GM18951 (cell line): ENCODE data around the gene SH3TC1.

ENCODE experiments used
- POLR2A ChIP-seq: IDR thresholded peaks from 4 replicates; pipeline ENCODE4 v1.6.1; 2011; ENCODE audit warnings: mild to moderate bottlenecking; ENCODE audit not compliant: insufficient read length, insufficient read depth; ENCODE audit errors: extremely low read depth
- in situ Hi-C: fragments of 300-500 bp; cut with MboI; formaldehyde crosslinking; loops from one replicate; pipeline ENCODE4 v1.12.0; 2022; ENCODE audit warnings: low sequenced_read_pairs, mixed read lengths, inconsistent platforms; ENCODE audit not compliant: unreplicated experiment

SH3TC1 gene

DNA sequence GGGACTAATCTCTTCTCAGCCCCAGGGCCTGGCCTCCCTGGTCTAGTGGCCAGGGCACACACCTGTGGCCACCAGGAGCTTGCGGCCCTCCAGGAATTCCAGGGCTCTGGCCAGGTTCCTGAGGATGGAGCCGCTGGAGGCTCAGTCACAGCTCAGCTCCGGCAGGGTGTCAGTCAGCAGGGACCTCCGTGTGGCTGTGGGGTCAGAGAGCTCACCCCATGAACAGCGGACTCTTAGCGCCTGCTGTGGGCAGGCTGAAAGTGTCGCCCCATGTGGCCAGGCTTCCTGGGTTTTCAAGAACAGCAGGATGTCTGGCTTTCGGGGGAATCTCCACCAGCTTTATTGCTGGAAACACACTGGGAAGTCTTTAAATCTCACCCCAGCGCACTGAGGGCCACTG lies 19.3 kb upstream of the SH3TC1 start:
- no peak for TF ChIP-seq POLR2A
- in situ Hi-C loops: no loop called here

- in situ Hi-C loops: no loop called here
- TF ChIP-seq POLR2A: no peak
Measured at GRCh38 chr4:8180310-8181093, 18.6 kb upstream of the SH3TC1 start.

DNA sequence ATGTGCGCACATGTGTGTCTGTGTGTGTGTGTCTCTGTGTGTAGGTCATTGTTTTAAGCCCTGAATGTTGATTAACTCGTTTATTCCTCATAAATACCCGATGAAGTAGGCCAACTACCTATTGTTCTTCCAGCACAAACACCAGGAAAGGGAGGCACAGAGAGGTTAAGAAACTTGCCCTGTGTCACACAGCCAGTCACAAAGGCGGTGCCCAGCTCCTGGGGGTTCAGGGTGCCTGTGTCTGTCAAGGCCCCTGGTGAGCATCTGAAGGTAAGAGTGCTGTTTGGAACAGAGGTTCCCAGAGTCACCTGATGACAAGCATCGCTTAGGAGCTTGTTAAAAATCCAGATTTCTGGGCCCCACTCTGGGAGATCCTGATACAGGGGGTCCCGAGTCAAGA lies 18.0 kb upstream of the SH3TC1 start:
- TF ChIP-seq POLR2A: no peak
- in situ Hi-C loops: no loop called here

DNA sequence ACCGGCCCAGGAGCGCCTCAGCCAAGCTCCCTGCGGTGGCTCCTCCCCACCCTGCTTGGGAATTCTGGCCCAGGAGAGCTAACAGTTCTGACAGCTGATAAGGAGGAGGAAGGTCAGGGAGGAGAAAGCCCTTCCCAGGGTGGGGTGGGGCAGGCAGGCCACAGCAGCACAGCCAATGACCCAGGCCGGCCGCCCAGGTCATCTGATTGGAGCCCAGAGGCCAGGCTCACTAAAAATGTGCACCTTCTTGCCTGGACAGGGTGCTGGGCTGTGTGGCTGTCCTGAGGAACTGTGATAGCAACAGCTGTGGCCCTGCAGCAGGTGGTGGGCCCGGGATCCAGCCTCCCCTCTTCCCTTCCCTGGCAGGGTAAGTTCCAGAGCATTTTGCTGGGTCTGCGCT lies 17.2 kb upstream of the SH3TC1 start:
- TF ChIP-seq POLR2A: no peak
- in situ Hi-C loops: no loop called here

GRCh38 chr4:8182294-8182693 lies 16.8 kb upstream of the SH3TC1 start:
- in situ Hi-C loops: no loop called here
- TF ChIP-seq POLR2A: no peak

- in situ Hi-C loops: no loop called here
- no peak for TF ChIP-seq POLR2A
Measured at GRCh38 chr4:8182858-8183725, 16.0 kb upstream of the SH3TC1 start.

DNA sequence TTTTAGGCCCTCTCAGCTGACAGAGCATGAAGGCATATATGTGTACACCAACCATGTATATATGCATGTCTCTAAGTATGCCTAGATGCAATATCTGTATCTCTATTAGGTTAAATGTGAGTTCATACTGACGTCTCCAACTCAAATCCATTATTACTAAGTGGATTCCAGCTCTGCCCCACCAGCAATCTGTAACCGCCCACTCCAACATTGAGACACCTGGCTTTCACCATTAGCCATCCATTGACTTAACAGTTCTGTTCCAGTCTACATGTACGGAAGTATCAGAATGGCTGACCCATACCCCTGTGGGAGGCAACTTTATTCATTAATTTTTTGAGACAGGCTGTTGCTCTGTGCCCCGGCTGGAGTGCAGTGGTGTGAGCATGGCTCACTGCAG lies 15.0 kb upstream of the SH3TC1 start:
- in situ Hi-C loops: no loop called here
- no peak for TF ChIP-seq POLR2A

- TF ChIP-seq POLR2A: no peak
- in situ Hi-C loops: no loop called here
Measured at GRCh38 chr4:8185295-8185694, 13.8 kb upstream of the SH3TC1 start.

DNA sequence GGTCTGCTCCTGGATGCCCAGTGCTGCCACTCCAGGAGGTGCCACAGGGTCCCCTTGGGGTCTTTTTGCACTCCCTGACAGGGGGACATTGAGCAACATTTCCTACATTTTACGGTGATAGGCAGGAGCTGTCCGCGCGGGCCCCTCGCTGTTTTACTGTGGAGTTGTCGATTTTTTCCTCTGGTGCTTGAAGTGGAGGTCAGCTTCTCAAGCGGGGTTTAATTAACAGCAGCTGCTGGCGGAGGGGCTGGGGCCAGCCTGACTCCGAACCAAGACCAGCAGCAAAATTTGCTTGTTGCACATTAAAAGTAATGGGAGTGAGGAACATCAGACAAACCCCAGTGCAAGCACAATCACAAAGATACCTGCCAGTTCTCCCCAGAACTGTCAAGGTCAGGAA lies 13.2 kb upstream of the SH3TC1 start:
- TF ChIP-seq POLR2A: no peak
- in situ Hi-C loops: no loop called here

GRCh38 chr4:8188085-8188484 lies 11.0 kb upstream of the SH3TC1 start:
- TF ChIP-seq POLR2A: no peak
- in situ Hi-C loops: no loop called here

DNA sequence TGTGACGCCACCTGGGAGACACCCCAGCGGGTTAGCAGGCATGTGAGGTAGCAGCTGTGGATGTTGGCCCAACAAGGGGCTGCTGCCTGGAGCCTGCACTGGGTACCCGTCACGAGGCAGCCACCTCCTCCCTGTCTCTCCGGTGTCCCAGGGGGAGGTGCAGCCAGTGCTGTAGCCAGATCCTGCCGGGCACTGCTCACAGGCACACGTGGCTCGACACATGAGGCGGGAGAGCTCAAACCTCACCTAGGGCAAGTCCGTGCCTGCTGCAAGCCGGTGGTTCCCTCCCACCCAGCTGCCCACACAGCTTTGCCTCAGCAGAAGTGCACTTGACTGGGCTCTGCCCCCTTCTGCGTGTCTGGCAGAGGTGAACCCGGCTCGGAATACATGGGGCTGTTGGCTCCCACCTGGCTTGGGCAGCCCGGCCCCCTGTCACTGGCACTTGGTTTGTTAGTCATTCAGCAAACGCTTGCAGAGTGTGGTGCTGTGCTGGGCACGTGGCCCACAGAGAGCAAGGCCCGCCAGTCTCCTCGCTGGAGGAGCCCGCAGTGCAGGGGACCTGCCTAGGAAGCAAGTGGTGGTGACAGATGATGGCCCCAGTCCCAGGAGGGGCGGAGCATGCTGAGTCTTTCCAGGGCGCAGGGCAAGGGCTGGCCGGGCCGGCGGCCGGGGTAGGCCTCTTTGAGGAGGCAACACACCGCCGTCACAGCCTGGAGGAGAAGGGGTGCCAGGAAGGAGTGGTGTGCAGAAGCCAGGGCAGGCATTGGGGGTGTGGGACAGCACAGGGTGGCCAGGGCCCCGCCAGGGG lies 10.1 kb upstream of the SH3TC1 start:
- no peak for TF ChIP-seq POLR2A

DNA sequence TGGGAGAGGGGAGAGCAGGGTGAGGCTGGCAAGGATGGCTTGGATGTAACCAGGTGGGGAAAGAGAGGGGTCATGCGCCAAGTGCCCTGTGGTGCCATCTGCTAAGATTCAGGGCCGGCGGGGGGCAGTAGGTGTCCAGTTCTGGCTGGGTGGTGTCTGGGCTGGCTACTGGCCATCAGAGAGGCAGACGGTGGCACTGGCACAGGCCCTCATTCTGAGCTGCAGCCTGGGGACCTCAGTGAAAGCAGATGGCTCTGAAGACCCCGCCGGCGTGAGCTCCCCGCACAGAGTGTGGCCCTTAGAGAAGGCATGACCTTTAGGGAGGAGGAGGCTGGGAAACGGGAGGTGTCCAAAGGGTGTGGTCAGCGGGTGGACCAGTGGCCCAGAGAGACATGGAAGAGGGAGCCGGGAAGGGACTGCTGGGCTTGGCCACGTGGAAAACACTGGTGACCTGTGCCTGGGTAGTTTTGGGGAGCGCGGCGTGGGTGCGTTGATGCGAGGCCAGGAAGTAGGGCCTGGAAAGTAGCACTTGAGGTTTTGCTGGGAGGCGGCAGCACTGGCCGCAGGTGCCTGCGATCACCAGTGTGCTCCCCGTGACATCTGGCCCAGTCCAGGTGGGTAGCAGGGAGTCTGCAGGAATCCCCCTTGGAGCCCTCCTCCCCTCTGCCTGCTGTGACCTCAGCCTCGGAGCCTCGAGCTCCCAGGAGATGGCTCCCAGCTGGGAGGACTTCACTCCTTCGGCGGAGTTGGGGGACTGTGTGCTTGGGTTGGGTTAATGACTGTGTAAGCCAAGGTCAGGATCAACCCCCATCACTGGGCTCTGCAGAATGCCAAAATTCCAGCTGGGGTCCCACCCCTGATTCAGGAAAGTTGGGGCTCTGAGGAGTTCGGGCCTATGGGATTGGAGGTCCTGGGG lies 9.3 kb upstream of the SH3TC1 start:
- in situ Hi-C loops: no loop called here
- no peak for TF ChIP-seq POLR2A

More for the DNA sequence above, 10.1 kb upstream of the SH3TC1 start:
- in situ Hi-C loops: no loop called here
